ENCODE results near the gene GRK3. TPM values are rescaled to one million over a fixed set of nuclear protein-coding genes. Genes with fewer than 3 reads are reported as not detected.
A peak's percentile ranks its signal among the peaks of the same experiment; 100 is the strongest.

The GRK3 gene
- total RNA-seq, 1 donor from 2014 or later = 66.7 TPM

- DNase-seq = no peak
- Mint-ChIP-seq H3K36me3 (ENCODE audit: low read depth) (peaks cover 42% of the 10 kb centered on the region), H3K27me3 (no peaks in the 10 kb centered on the region), H3K4me1 (peaks cover 10% of the 10 kb centered on the region), H3K27ac (no peak overlapping the region), H3K9me3 (no peaks in the 10 kb centered on the region), H3K4me3 (no peak overlapping the region)
- ATAC-seq (ENCODE audit: low read depth) = no peak
- intact Hi-C loops (cut with micrococcal nuclease) = no loop called here
- TF ChIP-seq CTCF (IDR thresholded peaks at IDR 0.05) = no peak
- ChIA-PET CTCF (interaction anchor here (1.0 kb wide), 1 partner anchor 182 kb away, joined by 3 read pairs; no protein-coding TSS in a partner anchor), POLR2A (no interaction called here)
Observed at GRCh38 chr22:25726241-25726640, 161.8 kb downstream of the GRK3 start.

GRCh38 chr22:25728071-25728470, 163.6 kb downstream of the GRK3 start:
- Mint-ChIP-seq H3K4me3 (no peak overlapping the region), H3K36me3 (ENCODE audit: low read depth) (peaks cover 28% of the 10 kb centered on the region), H3K9me3 (no peaks in the 10 kb centered on the region), H3K27ac (no peak overlapping the region), H3K4me1 (peaks cover 10% of the 10 kb centered on the region), H3K27me3 (no peaks in the 10 kb centered on the region)
- ATAC-seq (ENCODE audit: low read depth) = no peak
- intact Hi-C loops (cut with micrococcal nuclease) = no loop called here
- no peak for DNase-seq
- CTCF ChIA-PET = no interaction called here
- POLR2A ChIA-PET = no interaction called here
- TF ChIP-seq CTCF (IDR thresholded peaks at IDR 0.05) = no peak

GRCh38 chr22:25729016-25729995, 164.8 kb downstream of the GRK3 start:
- H3K4me3 Mint-ChIP-seq = no peak overlapping the region
- no peaks in the 10 kb centered on the region for H3K9me3 Mint-ChIP-seq
- peak overlapping the region; percentile 19 for H3K27ac Mint-ChIP-seq
- peaks cover 17% of the 10 kb centered on the region for H3K36me3 Mint-ChIP-seq (ENCODE audit: low read depth)
- intact Hi-C loops (cut with micrococcal nuclease) = no loop called here
- H3K27me3 Mint-ChIP-seq = no peaks in the 10 kb centered on the region
- POLR2A ChIA-PET = no interaction called here
- TF ChIP-seq CTCF (IDR thresholded peaks at IDR 0.05) = no peak
- DNase-seq = no peak
- peaks cover 10% of the 10 kb centered on the region for H3K4me1 Mint-ChIP-seq
- no peak for ATAC-seq (ENCODE audit: low read depth)
- CTCF ChIA-PET = interaction anchor here (1.5 kb wide), 1 partner anchor 185 kb away, joined by 9 read pairs; no protein-coding TSS in a partner anchor

- no peak for ATAC-seq (ENCODE audit: low read depth)
- no peak overlapping the region for H3K27ac Mint-ChIP-seq
- H3K27me3 Mint-ChIP-seq = peaks cover 17% of the 10 kb centered on the region
- no peak for DNase-seq
- H3K4me1 Mint-ChIP-seq = peaks cover 9% of the 10 kb centered on the region
- H3K9me3 Mint-ChIP-seq = no peaks in the 10 kb centered on the region
- H3K36me3 Mint-ChIP-seq (ENCODE audit: low read depth) = no peaks in the 10 kb centered on the region
- ChIA-PET CTCF (no interaction called here), POLR2A (no interaction called here)
- H3K4me3 Mint-ChIP-seq = no peak overlapping the region
- intact Hi-C loops (cut with micrococcal nuclease) = no loop called here
- TF ChIP-seq CTCF (IDR thresholded peaks at IDR 0.05) = no peak
Observed at GRCh38 chr22:25735650-25736049, 171.2 kb downstream of the GRK3 start.

- POLR2A ChIA-PET = interaction anchor here (0.6 kb wide), 1 partner anchor 32 kb away, joined by 3 read pairs; no protein-coding TSS in a partner anchor
- intact Hi-C loops (cut with micrococcal nuclease) = no loop called here
- no peaks in the 10 kb centered on the region for H3K36me3 Mint-ChIP-seq (ENCODE audit: low read depth)
- ATAC-seq (ENCODE audit: low read depth) (no peak), DNase-seq (no peak)
- no peaks in the 10 kb centered on the region for H3K9me3 Mint-ChIP-seq
- TF ChIP-seq CTCF (IDR thresholded peaks at IDR 0.05) = no peak
- CTCF ChIA-PET = no interaction called here
- H3K4me1 Mint-ChIP-seq = peaks cover 9% of the 10 kb centered on the region
- no peak overlapping the region for H3K4me3 Mint-ChIP-seq
- no peak overlapping the region for H3K27ac Mint-ChIP-seq
- H3K27me3 Mint-ChIP-seq = peaks cover 17% of the 10 kb centered on the region
Observed at GRCh38 chr22:25736378-25737011, 172.0 kb downstream of the GRK3 start.
